SK-N-SH treated with all-trans-retinoic acid at 6 μM for 48 hours (cell line): ENCODE data around the gene NSUN4.

Experiments
- ATAC-seq: fragments of 200-7000 bp; cut with Tn5 transposase; 3 replicates; pipeline ENCODE4 v1.9.1; 2020; ENCODE audit warnings: mild to moderate bottlenecking, moderate library complexity
- BACH2 ChIP-seq: fragments of 250-450 bp; sonication (Bioruptor Pico); IDR thresholded peaks from 2 replicates; pipeline ENCODE4 v1.9.0; 2021; ENCODE audit warnings: mild to moderate bottlenecking, borderline replicate concordance
- CREB5 ChIP-seq: fragments of 250-450 bp; sonication (Bioruptor Pico); IDR thresholded peaks from 2 replicates; pipeline ENCODE4 v1.5.1; 2020; ENCODE audit warnings: low read depth, mild to moderate bottlenecking, moderate library complexity
- CSDC2 ChIP-seq: fragments of 250-450 bp; sonication (Bioruptor Pico); IDR thresholded peaks from 2 replicates; pipeline ENCODE4 v1.5.0; 2020; ENCODE audit warnings: mild to moderate bottlenecking, moderate library complexity
- CSRNP3 ChIP-seq: fragments of 250-450 bp; sonication (Bioruptor Pico); IDR thresholded peaks from 2 replicates; pipeline ENCODE4 v1.5.1; 2021; ENCODE audit warnings: mild to moderate bottlenecking, moderate library complexity
- ESRRG ChIP-seq: fragments of 250-450 bp; sonication (Bioruptor Pico); IDR thresholded peaks from 2 replicates; pipeline ENCODE4 v1.6.1; 2021; ENCODE audit warnings: mild to moderate bottlenecking
- GLIS3 ChIP-seq: fragments of 250-450 bp; sonication (Bioruptor Pico); IDR thresholded peaks from 2 replicates; pipeline ENCODE4 v1.5.0; 2020; ENCODE audit warnings: mild to moderate bottlenecking, moderate library complexity
- OSR1 ChIP-seq: fragments of 250-450 bp; sonication (Bioruptor Pico); IDR thresholded peaks from 2 replicates; pipeline ENCODE4 v1.8.0; 2022; ENCODE audit warnings: moderate library complexity, mild to moderate bottlenecking, inconsistent platforms
- PATZ1 ChIP-seq: fragments of 250-450 bp; sonication (Bioruptor Pico); IDR thresholded peaks from 2 replicates; pipeline ENCODE4 v1.8.0; 2020; ENCODE audit warnings: mild to moderate bottlenecking, moderate library complexity, borderline replicate concordance
- POU6F1 ChIP-seq: fragments of 250-450 bp; sonication (Bioruptor Pico); IDR thresholded peaks from 2 replicates; pipeline ENCODE4 v1.8.0; 2021; ENCODE audit warnings: low read depth, mild to moderate bottlenecking, moderate library complexity, borderline replicate concordance
- PPARA ChIP-seq: fragments of 250-450 bp; sonication (Bioruptor Pico); IDR thresholded peaks from 2 replicates; pipeline ENCODE4 v1.5.0; 2020; ENCODE audit warnings: mild to moderate bottlenecking, borderline replicate concordance
- RARB ChIP-seq: fragments of 250-450 bp; sonication (Bioruptor Pico); IDR thresholded peaks from 2 replicates; pipeline ENCODE4 v1.8.0; 2021; ENCODE audit warnings: mild to moderate bottlenecking, moderate library complexity
- SNAI2 ChIP-seq: fragments of 250-450 bp; sonication (Bioruptor Pico); IDR thresholded peaks from 2 replicates; pipeline ENCODE4 v1.5.0; 2020; ENCODE audit warnings: mild to moderate bottlenecking, moderate library complexity
- TCF4 ChIP-seq: fragments of 250-450 bp; sonication (Bioruptor Pico); IDR thresholded peaks from 2 replicates; pipeline ENCODE4 v1.8.0; 2021; ENCODE audit warnings: mild to moderate bottlenecking, moderate library complexity, borderline replicate concordance
- TOX ChIP-seq: fragments of 250-450 bp; sonication (Bioruptor Pico); IDR thresholded peaks from 2 replicates; pipeline ENCODE4 v1.8.0; 2021; ENCODE audit warnings: mild to moderate bottlenecking, moderate library complexity, borderline replicate concordance
- ZC3H10 ChIP-seq: fragments of 250-450 bp; sonication (Bioruptor Pico); IDR thresholded peaks from 2 replicates; pipeline ENCODE4 v1.5.1; 2021; ENCODE audit warnings: mild to moderate bottlenecking, moderate library complexity
- ZFP3 ChIP-seq: fragments of 250-450 bp; sonication (Bioruptor Pico); IDR thresholded peaks from 2 replicates; pipeline ENCODE4 v1.5.0; 2020; ENCODE audit warnings: mild to moderate bottlenecking, moderate library complexity
- ZFP30 ChIP-seq: fragments of 450-650 bp; formaldehyde crosslinking; IDR thresholded peaks from 2 replicates; pipeline ENCODE4 v1.5.0; 2022; ENCODE audit warnings: mild to moderate bottlenecking, moderate library complexity
- ZNF565 ChIP-seq: fragments of 450-650 bp; formaldehyde crosslinking; conservative IDR thresholded peaks from 2 replicates; pipeline ENCODE4 v1.5.0; 2020; ENCODE audit warnings: low read depth, mild to moderate bottlenecking, moderate library complexity
- ZNF70 ChIP-seq: fragments of 450-650 bp; formaldehyde crosslinking; IDR thresholded peaks from 2 replicates; pipeline ENCODE4 v1.5.0; 2020; ENCODE audit warnings: mild to moderate bottlenecking, moderate library complexity
- ZNF8 ChIP-seq: fragments of 450-650 bp; formaldehyde crosslinking; IDR thresholded peaks from 2 replicates; pipeline ENCODE4 v1.5.0; 2020; ENCODE audit warnings: mild to moderate bottlenecking, moderate library complexity
- TF ChIP-seq, protein P1 (sequence below): fragments of 250-450 bp; sonication (Bioruptor Pico); IDR thresholded peaks from 2 replicates; pipeline ENCODE4 v1.5.0; 2020; ENCODE audit warnings: mild to moderate bottlenecking, moderate library complexity

NSUN4 gene

GRCh38 chr1:46400421-46400820 lies 59.8 kb downstream of the NSUN4 start:
- ATAC-seq, result no peak
- TF ChIP-seq ZC3H10 (CRISPR knock-in tag), result no peak
- TF ChIP-seq TCF4 (CRISPR knock-in tag), result no peak
- TF ChIP-seq PPARA, result no peak
- no peak for TF ChIP-seq ZNF70 (CRISPR knock-in tag)
- TF ChIP-seq, protein P1, sequence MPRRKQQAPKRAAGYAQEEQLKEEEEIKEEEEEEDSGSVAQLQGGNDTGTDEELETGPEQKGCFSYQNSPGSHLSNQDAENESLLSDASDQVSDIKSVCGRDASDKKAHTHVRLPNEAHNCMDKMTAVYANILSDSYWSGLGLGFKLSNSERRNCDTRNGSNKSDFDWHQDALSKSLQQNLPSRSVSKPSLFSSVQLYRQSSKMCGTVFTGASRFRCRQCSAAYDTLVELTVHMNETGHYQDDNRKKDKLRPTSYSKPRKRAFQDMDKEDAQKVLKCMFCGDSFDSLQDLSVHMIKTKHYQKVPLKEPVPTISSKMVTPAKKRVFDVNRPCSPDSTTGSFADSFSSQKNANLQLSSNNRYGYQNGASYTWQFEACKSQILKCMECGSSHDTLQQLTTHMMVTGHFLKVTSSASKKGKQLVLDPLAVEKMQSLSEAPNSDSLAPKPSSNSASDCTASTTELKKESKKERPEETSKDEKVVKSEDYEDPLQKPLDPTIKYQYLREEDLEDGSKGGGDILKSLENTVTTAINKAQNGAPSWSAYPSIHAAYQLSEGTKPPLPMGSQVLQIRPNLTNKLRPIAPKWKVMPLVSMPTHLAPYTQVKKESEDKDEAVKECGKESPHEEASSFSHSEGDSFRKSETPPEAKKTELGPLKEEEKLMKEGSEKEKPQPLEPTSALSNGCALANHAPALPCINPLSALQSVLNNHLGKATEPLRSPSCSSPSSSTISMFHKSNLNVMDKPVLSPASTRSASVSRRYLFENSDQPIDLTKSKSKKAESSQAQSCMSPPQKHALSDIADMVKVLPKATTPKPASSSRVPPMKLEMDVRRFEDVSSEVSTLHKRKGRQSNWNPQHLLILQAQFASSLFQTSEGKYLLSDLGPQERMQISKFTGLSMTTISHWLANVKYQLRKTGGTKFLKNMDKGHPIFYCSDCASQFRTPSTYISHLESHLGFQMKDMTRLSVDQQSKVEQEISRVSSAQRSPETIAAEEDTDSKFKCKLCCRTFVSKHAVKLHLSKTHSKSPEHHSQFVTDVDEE (CRISPR knock-in tag), result no peak
- TF ChIP-seq CSRNP3 (CRISPR knock-in tag), result no peak
- no peak for TF ChIP-seq GLIS3 (CRISPR knock-in tag)
- TF ChIP-seq RARB, result no peak
- no peak for TF ChIP-seq TOX (CRISPR knock-in tag)
- TF ChIP-seq ESRRG (CRISPR knock-in tag), result no peak

DNA sequence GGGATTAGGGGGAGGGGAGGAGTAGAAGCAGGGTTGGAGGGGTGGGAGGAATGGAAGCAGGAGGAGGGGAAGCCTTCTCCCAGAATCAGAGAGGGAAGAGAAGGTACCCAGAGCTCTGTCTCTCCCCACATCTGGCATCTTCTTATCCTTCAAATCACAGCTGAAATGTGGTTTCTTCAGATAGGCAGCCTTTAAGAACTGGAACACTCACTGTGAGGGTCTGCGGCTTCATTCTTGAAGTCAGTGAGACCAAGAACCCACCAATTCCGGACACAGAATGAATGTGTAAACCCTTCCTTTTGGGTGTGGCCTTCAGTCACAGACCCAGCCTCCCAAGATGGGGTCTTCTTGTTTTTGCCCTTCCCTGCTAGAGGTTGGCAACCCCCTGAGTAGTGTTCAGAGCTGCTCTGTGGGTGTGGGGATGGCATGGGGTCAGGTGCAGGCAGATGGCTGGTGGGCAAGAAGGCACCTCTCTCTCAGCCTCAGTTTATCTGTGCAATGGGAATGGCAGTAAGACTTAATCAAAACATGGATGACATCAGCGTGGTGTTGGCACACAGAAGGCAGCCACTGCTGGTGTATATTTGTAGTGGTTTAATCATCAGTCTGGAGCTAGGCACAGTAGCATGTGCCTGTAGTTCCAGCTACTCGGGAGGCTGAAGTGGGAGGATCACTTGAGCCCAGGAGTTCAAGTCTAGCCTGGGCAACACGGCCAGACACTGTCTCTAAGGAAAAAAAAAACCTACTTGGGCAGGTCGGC lies 60.7 kb downstream of the NSUN4 start:
- no peak for TF ChIP-seq ZC3H10 (CRISPR knock-in tag)
- TF ChIP-seq ESRRG (CRISPR knock-in tag), result no peak
- no peak for TF ChIP-seq RARB
- TF ChIP-seq ZFP30, result no peak
- TF ChIP-seq CSDC2 (CRISPR knock-in tag), result no peak
- TF ChIP-seq PPARA, result no peak
- no peak for TF ChIP-seq PATZ1
- no peak for TF ChIP-seq ZFP3 (CRISPR knock-in tag)
- no peak for TF ChIP-seq ZNF8 (CRISPR knock-in tag)
- no peak for TF ChIP-seq TCF4 (CRISPR knock-in tag)
- TF ChIP-seq ZNF565, result no peak
- no peak for TF ChIP-seq BACH2 (CRISPR knock-in tag)
- no peak for TF ChIP-seq CSRNP3 (CRISPR knock-in tag)
- TF ChIP-seq, protein P1 (CRISPR knock-in tag), result no peak
- no peak for TF ChIP-seq TOX (CRISPR knock-in tag)
- no peak for TF ChIP-seq POU6F1 (CRISPR knock-in tag)
- no peak for TF ChIP-seq SNAI2 (CRISPR knock-in tag)
- TF ChIP-seq CREB5, result no peak
- TF ChIP-seq ZNF70 (CRISPR knock-in tag), result no peak
- TF ChIP-seq OSR1 (CRISPR knock-in tag), result no peak
- ATAC-seq, result no peak
